ENCODE measurements around the gene TNNT3.
"Not testable (repeated sequence)": the region's sequence is repeated elsewhere in the genome, so short reads cannot be mapped to it uniquely, and the experiment has no call there.

TNNT3 gene

DNA sequence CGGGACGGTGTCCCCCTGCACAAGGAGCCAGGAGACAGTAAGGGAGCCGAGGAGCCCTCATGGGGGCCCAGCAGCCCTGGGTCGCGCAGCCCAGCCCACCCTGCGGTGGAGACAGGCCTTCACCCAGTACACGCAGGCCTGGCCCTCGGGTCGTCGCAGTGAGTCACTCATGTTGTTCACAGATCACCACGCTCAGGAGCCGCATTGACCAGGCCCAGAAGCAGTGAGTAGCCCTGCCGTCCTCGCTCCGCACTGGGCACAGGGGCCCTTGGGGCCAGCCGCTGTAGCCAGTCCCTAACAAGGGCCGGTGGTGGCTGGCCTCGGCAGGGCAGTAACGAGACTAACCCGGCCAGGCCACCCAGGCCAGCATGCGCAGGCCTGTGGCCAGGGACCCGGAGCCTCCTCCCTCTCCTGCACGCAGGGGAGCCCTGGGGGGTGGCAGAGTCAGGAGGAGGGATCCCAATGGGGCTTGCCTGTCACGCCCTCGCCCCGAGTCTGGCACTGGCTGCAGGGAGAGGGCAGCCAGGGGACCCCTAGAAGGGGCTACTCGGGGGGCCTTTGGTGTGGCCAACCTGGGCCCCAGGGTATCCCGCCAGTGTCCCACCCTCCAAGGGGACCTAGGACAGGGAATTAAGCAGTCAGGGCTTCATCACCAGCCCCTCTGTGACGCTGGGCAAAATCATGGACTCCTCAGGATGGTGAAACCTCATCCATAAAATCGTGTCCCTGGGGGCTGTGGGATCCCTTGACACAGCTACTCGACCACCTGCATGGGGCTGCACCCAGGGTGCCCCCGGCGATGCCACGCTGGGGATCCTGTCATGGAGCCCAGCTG is 17.5 kb downstream of the TNNT3 start:
- no peak for DNase-seq (ENCODE audit: low read depth)
- TF ChIP-seq, protein P1, sequence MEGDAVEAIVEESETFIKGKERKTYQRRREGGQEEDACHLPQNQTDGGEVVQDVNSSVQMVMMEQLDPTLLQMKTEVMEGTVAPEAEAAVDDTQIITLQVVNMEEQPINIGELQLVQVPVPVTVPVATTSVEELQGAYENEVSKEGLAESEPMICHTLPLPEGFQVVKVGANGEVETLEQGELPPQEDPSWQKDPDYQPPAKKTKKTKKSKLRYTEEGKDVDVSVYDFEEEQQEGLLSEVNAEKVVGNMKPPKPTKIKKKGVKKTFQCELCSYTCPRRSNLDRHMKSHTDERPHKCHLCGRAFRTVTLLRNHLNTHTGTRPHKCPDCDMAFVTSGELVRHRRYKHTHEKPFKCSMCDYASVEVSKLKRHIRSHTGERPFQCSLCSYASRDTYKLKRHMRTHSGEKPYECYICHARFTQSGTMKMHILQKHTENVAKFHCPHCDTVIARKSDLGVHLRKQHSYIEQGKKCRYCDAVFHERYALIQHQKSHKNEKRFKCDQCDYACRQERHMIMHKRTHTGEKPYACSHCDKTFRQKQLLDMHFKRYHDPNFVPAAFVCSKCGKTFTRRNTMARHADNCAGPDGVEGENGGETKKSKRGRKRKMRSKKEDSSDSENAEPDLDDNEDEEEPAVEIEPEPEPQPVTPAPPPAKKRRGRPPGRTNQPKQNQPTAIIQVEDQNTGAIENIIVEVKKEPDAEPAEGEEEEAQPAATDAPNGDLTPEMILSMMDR (IDR thresholded peaks at IDR 0.05; ENCODE audit: low read depth, low read length, missing control alignments): no peak
- no peak overlapping the region for H3K4me3 ChIP-seq (ENCODE audit: low read depth, low read length)
- in situ Hi-C loops (cut with HindIII; ENCODE audit: low sequenced_read_pairs): no loop called here

DNA sequence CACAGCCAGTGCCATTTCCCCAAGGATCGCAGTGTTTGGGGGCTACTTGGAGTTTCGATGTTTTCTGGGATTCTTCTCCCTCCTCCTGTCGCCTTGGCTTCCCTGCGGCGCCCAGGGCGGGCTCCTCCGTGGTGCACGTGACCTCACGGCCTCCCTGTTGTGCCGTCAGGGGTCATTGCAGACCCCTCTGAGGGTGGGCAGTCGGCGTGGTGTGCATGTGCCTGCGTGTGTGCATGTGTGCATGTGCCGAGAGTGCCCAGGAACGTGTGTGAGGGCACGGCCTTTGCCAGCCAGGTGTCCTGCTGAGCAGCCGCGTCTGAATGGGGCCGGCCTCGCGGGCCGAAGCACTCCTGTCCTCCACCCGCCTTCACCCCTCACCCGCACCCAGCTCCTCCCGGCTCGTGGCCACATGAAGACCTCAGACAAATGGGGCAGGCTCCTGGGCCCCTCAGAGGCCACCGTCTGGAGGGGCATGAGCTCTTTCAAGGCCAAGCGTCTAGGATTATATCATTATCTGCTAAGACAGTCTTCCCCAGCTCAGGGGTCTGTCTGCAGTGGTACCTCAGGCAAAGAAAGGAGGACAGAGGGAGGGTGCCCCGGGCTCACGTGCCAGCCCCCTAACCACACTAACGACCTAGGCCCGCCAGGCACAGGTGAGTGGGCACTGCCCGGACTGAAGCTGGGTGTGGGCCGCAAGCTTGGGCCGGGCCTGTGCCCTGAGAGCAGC is 18.3 kb downstream of the TNNT3 start:
- H3K4me3 ChIP-seq (ENCODE audit: low read depth, low read length): no peak overlapping the region
- no peak for DNase-seq (ENCODE audit: low read depth)
- in situ Hi-C loops (cut with HindIII; ENCODE audit: low sequenced_read_pairs): no loop called here
- TF ChIP-seq, protein P1 (IDR thresholded peaks at IDR 0.05; ENCODE audit: low read depth, low read length, missing control alignments): no peak

DNA sequence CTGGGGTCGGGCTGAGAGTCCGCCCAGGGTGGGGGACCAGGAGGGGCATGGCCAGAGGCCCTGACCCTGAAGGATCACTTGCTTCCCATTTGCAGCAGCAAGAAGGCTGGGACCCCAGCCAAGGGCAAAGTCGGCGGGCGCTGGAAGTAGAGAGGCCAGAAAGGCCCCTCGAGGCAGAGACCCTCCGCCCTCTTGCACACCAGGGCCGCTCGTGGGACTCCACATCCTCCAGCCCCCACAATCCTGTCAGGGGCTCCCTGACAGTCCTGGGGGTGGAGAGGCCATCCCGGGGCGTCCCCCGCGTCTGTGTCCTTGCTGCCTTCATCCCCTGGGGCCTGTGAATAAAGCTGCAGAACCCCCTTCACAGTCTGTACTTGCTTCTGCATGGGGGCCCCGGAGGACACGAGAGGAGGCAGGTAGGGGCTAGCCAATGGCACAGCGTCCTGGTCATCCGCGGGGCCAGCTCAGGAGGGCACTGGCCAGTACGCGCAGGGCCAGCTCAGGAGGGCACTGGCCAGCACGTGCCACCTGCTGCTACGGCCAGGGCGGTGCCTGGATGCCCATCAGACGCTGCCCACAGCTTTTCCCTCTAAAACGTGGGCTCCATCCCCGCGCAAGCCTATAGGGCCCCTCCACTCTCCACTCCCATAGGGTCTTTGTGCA is 19.0 kb downstream of the TNNT3 start:
- in situ Hi-C loops (cut with HindIII; ENCODE audit: low sequenced_read_pairs): no loop called here
- no peak overlapping the region for H3K4me3 ChIP-seq (ENCODE audit: low read depth, low read length)
- DNase-seq (ENCODE audit: low read depth): no peak
- TF ChIP-seq, protein P1 (IDR thresholded peaks at IDR 0.05; ENCODE audit: low read depth, low read length, missing control alignments): no peak

DNA sequence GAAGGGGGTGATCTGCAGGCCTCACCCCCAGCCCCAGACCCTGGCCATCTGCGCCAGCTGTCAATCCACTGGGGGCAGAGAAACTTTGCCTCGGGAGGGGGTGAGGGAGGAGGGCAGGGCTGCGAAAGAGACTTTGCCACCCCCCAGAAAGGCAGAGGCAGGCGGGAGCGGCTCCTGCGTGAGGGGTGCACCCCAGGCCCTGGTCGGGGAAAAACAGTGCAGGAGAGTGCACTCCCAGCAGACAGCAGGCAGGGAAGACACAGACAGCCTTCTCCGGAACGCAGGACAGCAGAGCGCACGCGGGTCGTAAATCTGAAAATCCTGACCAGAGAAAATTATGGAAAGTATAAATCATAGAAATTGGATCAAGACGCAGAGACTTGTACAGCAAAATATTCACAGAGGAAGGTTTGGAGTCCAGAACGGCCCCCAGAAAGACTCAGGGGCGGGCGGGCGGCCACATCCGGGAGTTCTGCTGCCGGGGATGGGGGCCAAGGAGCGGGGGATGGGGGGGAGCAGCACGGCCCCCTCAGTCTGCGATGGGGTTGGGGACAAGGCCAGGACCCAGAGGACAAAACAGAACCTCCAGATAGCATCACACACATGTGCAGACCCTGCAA is 19.6 kb downstream of the TNNT3 start:
- DNase-seq (ENCODE audit: low read depth): no peak
- in situ Hi-C loops (cut with HindIII; ENCODE audit: low sequenced_read_pairs): no loop called here
- no peak overlapping the region for H3K4me3 ChIP-seq (ENCODE audit: low read depth, low read length)
- TF ChIP-seq, protein P1 (IDR thresholded peaks at IDR 0.05; ENCODE audit: low read depth, low read length, missing control alignments): no peak

DNA sequence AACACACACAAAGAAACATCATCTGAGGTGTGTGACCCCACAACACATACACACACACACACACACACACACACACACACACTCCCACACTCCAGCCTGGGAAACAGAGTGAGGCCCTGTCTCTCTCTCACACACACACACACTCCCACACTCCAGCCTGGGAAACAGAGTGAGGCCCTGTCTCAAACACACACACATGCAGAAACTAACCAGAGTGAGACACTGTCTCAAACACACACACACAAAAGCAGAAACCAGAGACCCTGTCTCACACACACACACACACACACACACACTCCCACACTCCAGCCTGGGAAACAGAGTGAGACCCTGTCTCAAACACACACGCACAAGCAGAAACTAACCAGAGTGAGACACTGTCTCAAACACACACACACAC is 20.3 kb downstream of the TNNT3 start:
- in situ Hi-C loops (cut with HindIII; ENCODE audit: low sequenced_read_pairs); DNase-seq (ENCODE audit: low read depth); H3K4me3 ChIP-seq (ENCODE audit: low read depth, low read length): not testable (repeated sequence)

DNA sequence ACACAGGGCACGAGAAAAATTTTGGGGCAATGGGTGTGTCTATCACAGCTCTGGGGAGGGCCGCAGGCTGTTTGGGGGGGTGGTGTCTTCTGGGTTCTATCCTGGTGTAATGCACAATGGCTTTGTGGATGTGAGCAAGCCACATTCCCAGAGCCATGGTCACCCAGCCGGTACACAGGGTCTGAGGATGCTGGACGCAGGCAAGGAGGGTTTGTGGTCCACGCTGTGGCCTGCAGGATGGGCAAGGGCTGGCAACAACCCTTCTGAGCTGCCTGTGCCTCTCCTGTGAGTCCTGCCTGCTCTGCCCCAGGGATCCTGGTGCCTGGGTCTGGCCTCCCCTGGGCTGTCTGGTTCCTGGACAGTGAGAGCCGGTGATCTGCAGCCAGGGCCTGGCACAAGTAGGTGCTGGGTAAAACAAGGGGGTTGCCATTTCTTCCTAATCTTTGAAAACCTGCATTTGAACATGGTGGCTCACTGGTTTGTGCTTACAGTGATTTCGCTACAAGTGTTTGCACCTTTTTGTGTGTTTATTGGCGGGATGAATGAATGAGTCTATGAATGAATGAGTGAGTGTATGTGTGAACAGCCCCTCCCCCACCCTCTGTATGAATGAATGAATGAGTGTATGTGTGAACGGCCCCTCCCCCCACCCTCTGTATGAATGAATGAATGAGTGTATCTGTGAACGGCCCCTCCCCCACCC is 23.2 kb downstream of the TNNT3 start:
- in situ Hi-C loops (cut with HindIII; ENCODE audit: low sequenced_read_pairs): no loop called here
- no peak overlapping the region for H3K4me3 ChIP-seq (ENCODE audit: low read depth, low read length)
- no peak for DNase-seq (ENCODE audit: low read depth)
- TF ChIP-seq, protein P1 (IDR thresholded peaks at IDR 0.05; ENCODE audit: low read depth, low read length, missing control alignments): no peak
